CD14-positive monocyte (primary cell): ENCODE results near the gene CTBP2. TPM values are rescaled to one million over a fixed set of nuclear protein-coding genes. Genes with fewer than 3 reads are reported as not detected.

Experiments
- DNase-seq, 3 donors: peaks; one replicate each; pipeline ENCODE4 v3.0.0-alpha.2; 2011 to 2022
- H2AFZ ChIP-seq: 2 replicates; pipeline ENCODE4 v1.6.0; 2012; ENCODE audit warnings: mild to moderate bottlenecking, low read depth, low read length, inconsistent platforms; ENCODE audit not compliant: insufficient read depth, poor library complexity, severe bottlenecking
- H3K27ac ChIP-seq, 2 donors: 1 replicate in 1 of 2; 2 replicates in 1 of 2; pipeline ENCODE4 v1.5.1; 2012 to 2013; ENCODE audit warnings: low read length in 2 of 2, control low read depth in 1 of 2, inconsistent platforms in 1 of 2, low read depth in 1 of 2, mild to moderate bottlenecking in 1 of 2
- H3K27me3 ChIP-seq, 2 donors: one replicate each; pipeline versions ENCODE4 v1.6.0 to v1.6.1; 2011 to 2013; ENCODE audit warnings: low read length in 2 of 2; ENCODE audit not compliant: control insufficient read depth in 2 of 2, insufficient read depth in 2 of 2
- H3K36me3 ChIP-seq, 2 donors: replicated peaks in 1 of 2; 1 replicate in 1 of 2; 2 replicates in 1 of 2; pipeline versions ENCODE4 v1.5.1 to v1.6.1; 2012 to 2013; ENCODE audit warnings: low read length in 2 of 2, control low read depth in 1 of 2, inconsistent platforms in 1 of 2, mild to moderate bottlenecking in 1 of 2; ENCODE audit not compliant: insufficient read depth in 2 of 2, control insufficient read depth in 1 of 2
- H3K4me1 ChIP-seq, 2 donors: 1 replicate in 1 of 2; 2 replicates in 1 of 2; pipeline versions ENCODE4 v1.5.1 to v1.6.1; 2012 to 2013; ENCODE audit warnings: low read length in 2 of 2, control low read depth in 1 of 2, inconsistent platforms in 1 of 2, mild to moderate bottlenecking in 1 of 2, moderate library complexity in 1 of 2; ENCODE audit not compliant: insufficient read depth in 2 of 2, control insufficient read depth in 1 of 2
- H3K4me2 ChIP-seq: replicated peaks from 2 replicates; pipeline ENCODE3; 2012; ENCODE audit warnings: low read length, moderate library complexity, mild to moderate bottlenecking; ENCODE audit not compliant: poor library complexity, severe bottlenecking; ENCODE audit errors: extremely low read depth
- H3K4me3 ChIP-seq, 3 experiments: fragments of 200-600 bp in 1 of 3; sonication (generic) in 1 of 3; replicated peaks in 1 of 3; 1 replicate in 2 of 3; 2 replicates in 1 of 3; pipeline ENCODE4 v1.5.1; 2011 to 2013; ENCODE audit warnings: low read length in 3 of 3, mild to moderate bottlenecking in 3 of 3, control low read depth in 2 of 3, low read depth in 2 of 3, inconsistent platforms in 1 of 3, moderate library complexity in 1 of 3
- H3K79me2 ChIP-seq: 2 replicates; pipeline ENCODE4 v1.6.0; 2012; ENCODE audit warnings: mild to moderate bottlenecking, control low read depth, inconsistent platforms, low read length, moderate library complexity; ENCODE audit not compliant: insufficient read depth
- H3K9ac ChIP-seq: 2 replicates; pipeline ENCODE4 v1.6.0; 2017; ENCODE audit warnings: low read length, mild to moderate bottlenecking; ENCODE audit not compliant: insufficient read depth, poor library complexity, severe bottlenecking
- H3K9me3 ChIP-seq, 2 donors: replicated peaks in 1 of 2; 1 replicate in 1 of 2; 2 replicates in 1 of 2; pipeline versions ENCODE4 v1.5.1 to v1.6.1; 2012 to 2013; ENCODE audit warnings: low read length in 2 of 2, control low read depth in 1 of 2; ENCODE audit not compliant: control insufficient read depth in 1 of 2, insufficient read depth in 1 of 2
- H4K20me1 ChIP-seq: 2 replicates; pipeline ENCODE4 v1.6.0; 2012; ENCODE audit warnings: mild to moderate bottlenecking, low read length, control low read depth, moderate library complexity; ENCODE audit not compliant: insufficient read depth
- H3K27ac Mint-ChIP-seq, 7 donors: one replicate each; pipeline ENCODE4 v1.8.0; 2020; ENCODE audit warnings: mild to moderate bottlenecking in 7 of 7, mixed read lengths in 7 of 7, moderate library complexity in 6 of 7, inconsistent platforms in 2 of 7
- H3K27me3 Mint-ChIP-seq, 3 donors: one replicate each; pipeline ENCODE4 v1.8.0; 2021 to 2022; ENCODE audit warnings: low read depth in 3 of 3, mild to moderate bottlenecking in 3 of 3, mixed read lengths in 3 of 3, moderate library complexity in 3 of 3, inconsistent platforms in 1 of 3
- H3K36me3 Mint-ChIP-seq, 2 donors: one replicate each; pipeline ENCODE4 v1.8.0; 2020; ENCODE audit warnings: mixed read lengths in 2 of 2, inconsistent platforms in 1 of 2, mild to moderate bottlenecking in 1 of 2
- H3K4me1 Mint-ChIP-seq: one replicate; pipeline ENCODE4 v1.8.0; 2020; ENCODE audit warnings: mild to moderate bottlenecking, mixed read lengths
- H3K4me3 Mint-ChIP-seq, 2 donors: one replicate each; pipeline ENCODE4 v1.8.0; 2020; ENCODE audit warnings: mild to moderate bottlenecking in 2 of 2, mixed read lengths in 2 of 2, moderate library complexity in 1 of 2
- H3K9me3 Mint-ChIP-seq, 7 donors: one replicate each; pipeline ENCODE4 v1.8.0; 2020 to 2022; ENCODE audit warnings: mixed read lengths in 7 of 7, mild to moderate bottlenecking in 6 of 7, moderate library complexity in 6 of 7, inconsistent platforms in 2 of 7
- WGBS: methylation state at CpG from one replicate; pipeline ENCODE4 v1.1.5; 2013; ENCODE audit warnings: missing lambda C conversion rate; ENCODE audit not compliant: insufficient coverage; 5-methylcytosine and 5-hydroxymethylcytosine counted together
- intact Hi-C, 2 donors: fragments of 100-400 bp; cut with micrococcal nuclease; formaldehyde crosslinking; loops; one replicate each; pipeline versions ENCODE4 v1.15.0 to v1.15.1; 2023
- polyA plus RNA-seq, 3 donors: library from polyadenylated mRNA; depleted of rRNA in 1 of 3; unstranded in 2 of 3; stranded (reverse) in 1 of 3; fragments of 300-500 nt in 2 of 3; fragments of >200 nt in 1 of 3; fragmentation: Illumina TruSeq in 2 of 3; gene quantifications; 1 replicate in 2 of 3; 2 replicates in 1 of 3; pipeline ENCODE4 v1.2.3, GENCODE V29; 2012 to 2021
- TF ChIP-seq, protein P1 (sequence below): fragments of 200-600 bp; IDR thresholded peaks from one replicate; pipeline ENCODE4 v1.8.0; 2022; ENCODE audit warnings: antibody characterized with exemption, mild to moderate bottlenecking

CTBP2 gene
- polyA plus RNA-seq, 3 donors: 40.9 to 87.1 (median 41.1) TPM

- Histone ChIP-seq H3K9me3 (no peaks in the 10 kb centered on the region), H3K79me2 (peaks cover 92% of the 10 kb centered on the region), H3K4me2 (peak overlapping the region; percentile 57), H3K4me3 (peak overlapping the region in 1 of 3 experiments; percentile 47), H3K9ac (peak overlapping the region; percentile 29), H4K20me1 (peaks cover 98% of the 10 kb centered on the region), H3K27me3 (no peaks in the 10 kb centered on the region), H3K36me3 (peaks cover 3 to 25% of the 10 kb centered on the region in 2 donors), H3K27ac (peak overlapping the region; percentile 55 to 66), H3K4me1 (peaks cover 45 to 51% of the 10 kb centered on the region in 2 donors), H2AFZ (no peak overlapping the region)
- DNase-seq: peak; percentile 63 to 84 (median 74)
- intact Hi-C loops: loop anchor here in 1 of 2 donors (10.0 kb wide), 1 partner anchor 143 kb away; no protein-coding TSS in a partner anchor
- H3K9me3 Mint-ChIP-seq: no peaks in the 10 kb centered on the region
- H3K36me3 Mint-ChIP-seq: peaks cover 34 to 40% of the 10 kb centered on the region in 2 donors
- H3K4me3 Mint-ChIP-seq: peak overlapping the region; percentile 61 to 74
- peaks cover 48% of the 10 kb centered on the region for H3K4me1 Mint-ChIP-seq
- H3K27me3 Mint-ChIP-seq: peaks cover 0 to 4% (median 2%) of the 10 kb centered on the region in 3 donors
- H3K27ac Mint-ChIP-seq: peak overlapping the region; percentile 94 to 98 (median 96)
- TF ChIP-seq, protein P1, sequence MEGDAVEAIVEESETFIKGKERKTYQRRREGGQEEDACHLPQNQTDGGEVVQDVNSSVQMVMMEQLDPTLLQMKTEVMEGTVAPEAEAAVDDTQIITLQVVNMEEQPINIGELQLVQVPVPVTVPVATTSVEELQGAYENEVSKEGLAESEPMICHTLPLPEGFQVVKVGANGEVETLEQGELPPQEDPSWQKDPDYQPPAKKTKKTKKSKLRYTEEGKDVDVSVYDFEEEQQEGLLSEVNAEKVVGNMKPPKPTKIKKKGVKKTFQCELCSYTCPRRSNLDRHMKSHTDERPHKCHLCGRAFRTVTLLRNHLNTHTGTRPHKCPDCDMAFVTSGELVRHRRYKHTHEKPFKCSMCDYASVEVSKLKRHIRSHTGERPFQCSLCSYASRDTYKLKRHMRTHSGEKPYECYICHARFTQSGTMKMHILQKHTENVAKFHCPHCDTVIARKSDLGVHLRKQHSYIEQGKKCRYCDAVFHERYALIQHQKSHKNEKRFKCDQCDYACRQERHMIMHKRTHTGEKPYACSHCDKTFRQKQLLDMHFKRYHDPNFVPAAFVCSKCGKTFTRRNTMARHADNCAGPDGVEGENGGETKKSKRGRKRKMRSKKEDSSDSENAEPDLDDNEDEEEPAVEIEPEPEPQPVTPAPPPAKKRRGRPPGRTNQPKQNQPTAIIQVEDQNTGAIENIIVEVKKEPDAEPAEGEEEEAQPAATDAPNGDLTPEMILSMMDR: no peak
- 11% methylated on average over 17 of the region's 20 CpGs for WGBS
These were observed 103.0 kb downstream of the CTBP2 start for GRCh38 chr10:125057158-125058001.

- H3K4me1 ChIP-seq: peaks cover 36 to 42% of the 10 kb centered on the region in 2 donors
- H3K79me2 ChIP-seq: peaks cover 96% of the 10 kb centered on the region
- no peak for DNase-seq
- peak overlapping the region; percentile 55 to 66 for H3K27ac ChIP-seq
- peaks cover 8 to 29% of the 10 kb centered on the region in 2 donors for H3K36me3 ChIP-seq
- H3K4me3 Mint-ChIP-seq: peak overlapping the region in 1 of 2 donors; percentile 74
- H3K9ac ChIP-seq: no peak overlapping the region
- H4K20me1 ChIP-seq: peaks cover 98% of the 10 kb centered on the region
- no peaks in the 10 kb centered on the region for H3K9me3 ChIP-seq
- TF ChIP-seq, protein P1: no peak
- H3K4me2 ChIP-seq: peak overlapping the region; percentile 57
- no peaks in the 10 kb centered on the region for H3K27me3 ChIP-seq
- peak overlapping the region in 1 of 3 experiments; percentile 47 for H3K4me3 ChIP-seq
- no peaks in the 10 kb centered on the region for H3K9me3 Mint-ChIP-seq
- H3K4me1 Mint-ChIP-seq: peaks cover 39% of the 10 kb centered on the region
- H3K27me3 Mint-ChIP-seq: peaks cover 0 to 2% (median 0%) of the 10 kb centered on the region in 3 donors
- H2AFZ ChIP-seq: no peak overlapping the region
- intact Hi-C loops: loop anchor here in 1 of 2 donors (10.0 kb wide), 1 partner anchor 142 kb away; no protein-coding TSS in a partner anchor
- 95% methylated on average over 18 of the region's 21 CpGs for WGBS
- H3K36me3 Mint-ChIP-seq: peaks cover 36 to 42% of the 10 kb centered on the region in 2 donors
- peak overlapping the region; percentile 94 to 98 (median 96) for H3K27ac Mint-ChIP-seq
These were observed 103.9 kb downstream of the CTBP2 start for GRCh38 chr10:125056161-125057132.
